Measurements from ENCODE around the gene NXPH1.

GRCh38 chr7:8564281-8564680 is 130.9 kb downstream of the NXPH1 start:
- TF ChIP-seq CTCF (IDR thresholded peaks at IDR 0.05; ENCODE audit: low read length) (no peak), EZH2 (IDR thresholded peaks at IDR 0.05; ENCODE audit: borderline replicate concordance, low read length) (no peak)

Data from OCI-LY1 (cell line).